KMS-11 (cell line): ENCODE measurements around the gene CAMSAP1.

Source experiments
- H2AFZ ChIP-seq: fragments of 200-600 bp; sonication (generic); 2 replicates; pipeline ENCODE4 v1.6.1; 2016; ENCODE audit warnings: antibody characterized with exemption, mixed run types, low read depth
- H3K27ac ChIP-seq: fragments of 200-600 bp; sonication (generic); 2 replicates; pipeline ENCODE4 v1.6.1; 2016; ENCODE audit warnings: mild to moderate bottlenecking, mixed run types
- H3K27me3 ChIP-seq: fragments of 200-600 bp; sonication (generic); 2 replicates; pipeline ENCODE4 v1.6.1; 2017; ENCODE audit warnings: mild to moderate bottlenecking, low read depth, mixed run types, moderate library complexity; ENCODE audit not compliant: insufficient read depth
- H3K36me3 ChIP-seq: fragments of 200-600 bp; sonication (generic); 2 replicates; pipeline ENCODE4 v1.6.1; 2017; ENCODE audit warnings: mild to moderate bottlenecking, mixed run types; ENCODE audit not compliant: insufficient read depth
- H3K4me1 ChIP-seq: fragments of 200-600 bp; sonication (generic); 2 replicates; pipeline ENCODE4 v1.6.1; 2016; ENCODE audit warnings: mild to moderate bottlenecking, low read depth, mixed run types; ENCODE audit not compliant: poor library complexity, severe bottlenecking
- H3K4me2 ChIP-seq: fragments of 200-600 bp; sonication (generic); 2 replicates; pipeline ENCODE4 v1.7.0; 2016; ENCODE audit warnings: mild to moderate bottlenecking, mixed run types
- H3K4me3 ChIP-seq: fragments of 200-600 bp; sonication (generic); IDR thresholded peaks from 2 replicates; pipeline ENCODE4 v1.6.1; 2017; ENCODE audit warnings: low read depth, low read length, mixed read lengths; ENCODE audit not compliant: insufficient read depth
- H3K79me2 ChIP-seq: fragments of 200-600 bp; sonication (generic); 2 replicates; pipeline ENCODE4 v1.6.1; 2016; ENCODE audit warnings: low read depth, mixed run types; ENCODE audit not compliant: insufficient read depth
- H3K9ac ChIP-seq: fragments of 200-600 bp; sonication (generic); 2 replicates; pipeline ENCODE4 v1.6.1; 2016; ENCODE audit warnings: mild to moderate bottlenecking, mixed run types
- H4K20me1 ChIP-seq: fragments of 200-600 bp; sonication (generic); 2 replicates; pipeline ENCODE4 v1.6.1; 2016; ENCODE audit warnings: mild to moderate bottlenecking, mixed run types; ENCODE audit not compliant: insufficient read depth
- CTCF ChIP-seq: fragments of 200-600 bp; sonication (generic); conservative IDR thresholded peaks from 2 replicates; pipeline ENCODE4 v1.6.1; 2017; ENCODE audit warnings: low read depth, mild to moderate bottlenecking, antibody characterized with exemption, low read length, moderate library complexity, mixed read lengths

The CAMSAP1 gene

GRCh38 chr9:135791431-135792267, 115.7 kb downstream of the CAMSAP1 start:
- H3K36me3 ChIP-seq: no peaks in the 10 kb centered on the region
- H3K4me3 ChIP-seq: no peak overlapping the region
- no peaks in the 10 kb centered on the region for H4K20me1 ChIP-seq
- H3K27me3 ChIP-seq: peaks cover 87% of the 10 kb centered on the region
- H3K9ac ChIP-seq: no peak overlapping the region
- no peak overlapping the region for H3K27ac ChIP-seq
- no peak overlapping the region for H2AFZ ChIP-seq
- H3K4me2 ChIP-seq: no peak overlapping the region
- no peaks in the 10 kb centered on the region for H3K79me2 ChIP-seq
- no peak for TF ChIP-seq CTCF
- H3K4me1 ChIP-seq: no peaks in the 10 kb centered on the region

- Histone ChIP-seq H2AFZ (no peak overlapping the region), H3K4me2 (no peak overlapping the region), H3K4me3 (no peak overlapping the region), H3K4me1 (no peaks in the 10 kb centered on the region), H3K79me2 (no peaks in the 10 kb centered on the region), H3K27me3 (peaks cover 93% of the 10 kb centered on the region), H3K27ac (no peak overlapping the region), H3K9ac (no peak overlapping the region), H4K20me1 (no peaks in the 10 kb centered on the region), H3K36me3 (no peaks in the 10 kb centered on the region)
- no peak for TF ChIP-seq CTCF
These were observed 116.5 kb downstream of the CAMSAP1 start for GRCh38 chr9:135790850-135791249.

- TF ChIP-seq CTCF: no peak
These were observed 117.0 kb downstream of the CAMSAP1 start for GRCh38 chr9:135790356-135790755.

GRCh38 chr9:135789838-135790291, 117.5 kb downstream of the CAMSAP1 start:
- peaks cover 90% of the 10 kb centered on the region for H3K27me3 ChIP-seq
- H3K27ac ChIP-seq: no peak overlapping the region
- no peak overlapping the region for H3K9ac ChIP-seq
- no peak overlapping the region for H2AFZ ChIP-seq
- H3K79me2 ChIP-seq: no peaks in the 10 kb centered on the region
- TF ChIP-seq CTCF: no peak
- H4K20me1 ChIP-seq: no peaks in the 10 kb centered on the region
- H3K4me3 ChIP-seq: no peak overlapping the region
- H3K4me2 ChIP-seq: no peak overlapping the region
- H3K4me1 ChIP-seq: no peaks in the 10 kb centered on the region
- no peaks in the 10 kb centered on the region for H3K36me3 ChIP-seq

More at GRCh38 chr9:135790356-135790755, 117.0 kb downstream of the CAMSAP1 start:
- H3K4me3 ChIP-seq: no peak overlapping the region
- H3K4me1 ChIP-seq: no peaks in the 10 kb centered on the region
- H3K27ac ChIP-seq: no peak overlapping the region
- H3K4me2 ChIP-seq: no peak overlapping the region
- no peaks in the 10 kb centered on the region for H3K36me3 ChIP-seq
- H3K9ac ChIP-seq: no peak overlapping the region
- H2AFZ ChIP-seq: no peak overlapping the region
- H3K79me2 ChIP-seq: no peaks in the 10 kb centered on the region
- peaks cover 93% of the 10 kb centered on the region for H3K27me3 ChIP-seq
- H4K20me1 ChIP-seq: no peaks in the 10 kb centered on the region
